ENCODE measurements around the gene INSL3. TPM values are rescaled to one million over a fixed set of nuclear protein-coding genes. Genes with fewer than 3 reads are reported as not detected.

Gene INSL3
- total RNA-seq, 4 donors from 2014 or later, result not detected

DNA sequence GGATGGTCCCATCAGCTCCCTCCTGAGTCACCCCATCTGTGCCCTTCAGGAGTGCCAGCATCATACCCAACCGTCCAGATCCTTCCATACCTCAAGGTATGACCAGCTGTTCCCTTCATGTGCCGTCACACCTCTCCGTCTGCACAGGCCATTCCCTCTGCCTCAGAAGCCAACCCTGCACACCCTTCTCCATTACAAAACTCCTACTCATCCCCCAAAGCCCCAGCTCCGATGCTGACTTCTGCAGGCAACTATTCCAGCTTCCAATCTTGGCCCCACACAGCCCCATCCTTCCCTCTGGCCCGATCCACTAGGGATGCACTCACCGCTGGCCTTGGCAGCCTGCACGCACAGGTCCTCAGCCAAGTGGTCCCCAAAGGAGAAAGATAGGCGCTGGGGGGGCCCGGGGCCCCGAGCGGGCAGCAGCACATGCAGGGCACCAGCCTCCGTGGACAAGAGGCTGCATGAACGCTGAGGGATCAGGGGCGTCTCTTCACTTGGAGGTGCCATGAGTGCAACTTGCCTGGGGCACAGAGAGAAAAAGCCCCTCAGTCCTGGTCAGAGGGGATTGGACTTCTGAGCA, 22.7 kb upstream of the INSL3 start:
- H3K27ac ChIP-seq (replicated peaks in 1 of 4), result no peak overlapping the region
- H3K4me1 ChIP-seq, result peaks cover 9 to 41% (median 30%) of the 10 kb centered on the region in 4 donors
- WGBS, result 86% methylated on average over 12 of the region's 14 CpGs
- TF ChIP-seq, protein P1, sequence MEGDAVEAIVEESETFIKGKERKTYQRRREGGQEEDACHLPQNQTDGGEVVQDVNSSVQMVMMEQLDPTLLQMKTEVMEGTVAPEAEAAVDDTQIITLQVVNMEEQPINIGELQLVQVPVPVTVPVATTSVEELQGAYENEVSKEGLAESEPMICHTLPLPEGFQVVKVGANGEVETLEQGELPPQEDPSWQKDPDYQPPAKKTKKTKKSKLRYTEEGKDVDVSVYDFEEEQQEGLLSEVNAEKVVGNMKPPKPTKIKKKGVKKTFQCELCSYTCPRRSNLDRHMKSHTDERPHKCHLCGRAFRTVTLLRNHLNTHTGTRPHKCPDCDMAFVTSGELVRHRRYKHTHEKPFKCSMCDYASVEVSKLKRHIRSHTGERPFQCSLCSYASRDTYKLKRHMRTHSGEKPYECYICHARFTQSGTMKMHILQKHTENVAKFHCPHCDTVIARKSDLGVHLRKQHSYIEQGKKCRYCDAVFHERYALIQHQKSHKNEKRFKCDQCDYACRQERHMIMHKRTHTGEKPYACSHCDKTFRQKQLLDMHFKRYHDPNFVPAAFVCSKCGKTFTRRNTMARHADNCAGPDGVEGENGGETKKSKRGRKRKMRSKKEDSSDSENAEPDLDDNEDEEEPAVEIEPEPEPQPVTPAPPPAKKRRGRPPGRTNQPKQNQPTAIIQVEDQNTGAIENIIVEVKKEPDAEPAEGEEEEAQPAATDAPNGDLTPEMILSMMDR (IDR thresholded peaks at IDR 0.05), result no peak
- no peak for TF ChIP-seq EP300 (IDR thresholded peaks at IDR 0.05)
- TF ChIP-seq POLR2AphosphoS5 (IDR thresholded peaks at IDR 0.05), result no peak
- no peak for TF ChIP-seq POLR2A (IDR thresholded peaks at IDR 0.05; ENCODE audit: low read depth)
- peaks cover 0 to 87% (median 14%) of the 10 kb centered on the region in 4 donors for H3K27me3 ChIP-seq
- no peak overlapping the region for H3K4me3 ChIP-seq
- intact Hi-C loops (cut with DNase I), result no loop called here
- H3K9me3 ChIP-seq, result no peaks in the 10 kb centered on the region
- DNase-seq (ENCODE audit: extremely low spot score), result no peak
- peaks cover 0 to 4% (median 0%) of the 10 kb centered on the region in 4 donors for H3K36me3 ChIP-seq

DNA sequence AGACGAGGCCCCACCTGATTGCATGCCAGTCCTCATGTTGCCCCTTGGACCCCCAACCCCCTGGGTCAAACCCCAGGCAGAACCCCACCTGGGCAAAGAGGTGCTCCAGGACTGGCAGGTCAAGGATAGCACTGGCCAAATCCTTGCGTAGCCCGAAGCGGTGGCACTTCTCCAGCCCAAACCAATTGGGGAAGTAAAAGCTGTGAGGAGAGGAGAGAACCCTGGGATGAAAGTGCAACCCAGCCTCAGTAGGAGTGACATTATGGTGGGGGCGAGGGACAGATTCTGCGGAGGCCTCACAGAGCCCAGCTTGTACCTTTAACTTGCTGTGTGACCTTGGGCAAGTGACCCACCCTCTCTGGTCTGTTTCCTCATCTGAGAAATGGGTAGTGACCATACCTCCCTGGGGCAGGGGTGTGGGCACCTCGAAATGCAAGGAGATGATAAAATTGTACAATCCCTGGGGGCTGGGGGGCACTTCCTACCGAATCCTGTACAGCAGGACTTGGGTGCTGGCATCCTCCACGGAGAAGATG, 22.0 kb upstream of the INSL3 start:
- Histone ChIP-seq H3K36me3 (peaks cover 0 to 4% (median 0%) of the 10 kb centered on the region in 4 donors), H3K9me3 (no peaks in the 10 kb centered on the region), H3K4me1 (peaks cover 9 to 41% (median 29%) of the 10 kb centered on the region in 4 donors), H3K4me3 (no peak overlapping the region), H3K27me3 (peaks cover 0 to 92% (median 14%) of the 10 kb centered on the region in 4 donors), H3K27ac (replicated peaks in 1 of 4) (no peak overlapping the region)
- intact Hi-C loops (cut with DNase I), result no loop called here
- no peak for DNase-seq (ENCODE audit: extremely low spot score)
- WGBS, result 92% methylated on average over 8 of the region's 9 CpGs
- TF ChIP-seq, protein P1 (IDR thresholded peaks at IDR 0.05), result no peak
- TF ChIP-seq POLR2A (IDR thresholded peaks at IDR 0.05; ENCODE audit: low read depth), result no peak
- no peak for TF ChIP-seq EP300 (IDR thresholded peaks at IDR 0.05)
- TF ChIP-seq POLR2AphosphoS5 (IDR thresholded peaks at IDR 0.05), result no peak

DNA sequence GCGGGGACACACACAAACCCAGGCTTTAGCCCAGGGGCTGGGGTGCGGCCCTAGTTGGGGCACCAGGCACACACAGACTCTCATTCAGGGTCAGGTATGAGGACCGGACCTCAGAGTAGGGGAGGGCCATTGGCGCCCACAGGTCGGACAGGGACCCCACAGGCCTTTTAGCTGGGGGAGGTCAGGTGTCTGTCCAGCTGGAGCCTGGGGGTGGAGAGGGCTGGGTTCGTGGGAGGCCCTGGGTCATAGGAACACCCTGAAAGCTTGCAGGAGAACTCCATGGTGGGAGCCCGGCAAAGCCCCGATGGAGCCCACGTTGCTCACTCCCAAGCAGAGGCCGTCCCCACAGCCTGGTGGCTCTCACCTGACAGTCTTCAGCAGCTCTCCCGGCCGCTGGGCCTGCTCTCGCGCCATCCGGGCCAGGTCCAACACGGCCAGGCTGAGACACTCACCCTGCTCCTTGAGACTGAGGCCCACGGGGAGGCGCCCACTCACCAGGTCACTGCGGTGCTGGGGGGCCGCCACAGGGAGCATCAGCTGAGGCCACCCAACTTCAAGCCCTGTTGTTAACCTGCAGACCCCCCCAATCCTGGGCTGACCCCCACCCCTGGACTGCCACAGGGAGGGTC, 21.5 kb upstream of the INSL3 start:
- DNase-seq (ENCODE audit: extremely low spot score), result no peak
- peaks cover 0 to 92% (median 14%) of the 10 kb centered on the region in 4 donors for H3K27me3 ChIP-seq
- peaks cover 0 to 5% (median 2%) of the 10 kb centered on the region in 4 donors for H3K36me3 ChIP-seq
- no peaks in the 10 kb centered on the region for H3K9me3 ChIP-seq
- TF ChIP-seq POLR2A (IDR thresholded peaks at IDR 0.05; ENCODE audit: low read depth) (no peak), POLR2AphosphoS5 (IDR thresholded peaks at IDR 0.05) (no peak), EP300 (IDR thresholded peaks at IDR 0.05) (no peak)
- TF ChIP-seq, protein P1 (IDR thresholded peaks at IDR 0.05), result no peak
- WGBS, result 55% methylated on average over 7 of the region's 20 CpGs
- H3K27ac ChIP-seq (replicated peaks in 1 of 4), result peak overlapping the region in 2 of 4 donors; percentile 13 to 43
- H3K4me1 ChIP-seq, result peaks cover 4 to 36% (median 23%) of the 10 kb centered on the region in 4 donors
- peak overlapping the region; percentile 28 to 53 (median 35) for H3K4me3 ChIP-seq
- intact Hi-C loops (cut with DNase I), result no loop called here

DNA sequence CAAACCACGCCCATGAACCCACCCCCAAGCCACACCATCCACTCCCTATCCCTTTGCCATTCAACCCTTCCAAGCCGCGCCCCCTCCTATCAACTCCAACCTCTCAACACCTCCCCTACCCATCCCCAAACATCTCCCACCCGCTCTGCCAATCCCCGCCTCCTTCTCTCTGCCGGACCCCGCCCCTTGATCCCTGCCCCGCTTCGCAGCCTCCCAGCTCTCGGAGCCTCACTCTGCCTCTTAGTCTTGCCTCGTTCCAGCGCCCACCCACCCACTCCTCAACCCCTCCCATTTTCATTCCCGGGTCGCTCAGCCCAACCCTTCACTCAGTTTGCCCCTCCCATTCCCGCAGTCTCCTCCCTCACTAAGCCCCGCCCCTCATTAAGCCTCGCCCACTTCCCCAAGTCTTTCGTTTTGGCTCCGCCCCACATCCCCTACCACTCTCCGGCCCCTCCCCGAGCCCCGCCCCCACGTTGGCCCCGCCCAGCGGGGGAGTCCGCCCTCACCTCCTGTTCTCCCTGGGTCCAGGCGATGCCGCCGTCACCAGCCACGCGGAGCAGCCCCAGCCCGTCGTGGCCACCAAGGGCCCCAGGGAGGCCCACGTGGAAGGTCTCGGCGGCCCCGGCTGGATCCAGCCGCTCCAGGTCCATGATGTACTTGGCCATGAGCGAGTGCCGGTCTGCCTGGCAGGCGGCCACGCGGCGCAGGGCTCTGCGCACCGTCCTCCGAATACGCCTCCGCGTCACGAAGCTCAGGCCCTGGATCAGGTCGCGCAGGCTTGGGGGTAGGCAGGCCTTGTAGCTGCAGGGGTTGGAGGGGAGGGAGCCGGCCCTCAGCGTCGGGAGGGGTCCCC, 20.7 kb upstream of the INSL3 start:
- no peak for DNase-seq (ENCODE audit: extremely low spot score)
- Histone ChIP-seq H3K27me3 (peaks cover 0 to 87% (median 13%) of the 10 kb centered on the region in 4 donors), H3K27ac (replicated peaks in 1 of 4) (peak overlapping the region in 2 of 4 donors; percentile 13 to 43), H3K4me1 (peaks cover 0 to 28% (median 19%) of the 10 kb centered on the region in 4 donors), H3K4me3 (peak overlapping the region; percentile 28 to 53 (median 35)), H3K36me3 (peaks cover 0 to 6% (median 2%) of the 10 kb centered on the region in 4 donors), H3K9me3 (no peaks in the 10 kb centered on the region)
- TF ChIP-seq EP300 (IDR thresholded peaks at IDR 0.05) (no peak), POLR2AphosphoS5 (IDR thresholded peaks at IDR 0.05) (no peak), POLR2A (IDR thresholded peaks at IDR 0.05; ENCODE audit: low read depth) (no peak)
- TF ChIP-seq, protein P1 (IDR thresholded peaks at IDR 0.05), result no peak
- intact Hi-C loops (cut with DNase I), result no loop called here
- 35% methylated on average over 25 of the region's 56 CpGs for WGBS
